H1 (cell line): ENCODE data around the gene RRP9. TPM values are rescaled to one million over a fixed set of nuclear protein-coding genes. Genes with fewer than 3 reads are reported as not detected.

ENCODE experiments used
- E2F6 ChIP-seq: IDR thresholded peaks from 2 replicates; pipeline ENCODE4 v1.6.1; 2012; ENCODE audit warnings: inconsistent platforms
- TCF12 ChIP-seq: IDR thresholded peaks from 2 replicates; pipeline ENCODE4 v1.6.1; 2011; ENCODE audit warnings: low read depth, mild to moderate bottlenecking, low read length
- ZNF274 ChIP-seq: IDR thresholded peaks from 2 replicates; pipeline ENCODE4 v1.7.0; 2012; ENCODE audit warnings: low read length, borderline replicate concordance; ENCODE audit errors: extremely low read depth
- polyA plus RNA-seq, 7 experiments: library from polyadenylated mRNA; depleted of rRNA in 3 of 7; stranded (reverse) in 5 of 7; unstranded in 2 of 7; fragments of >200 nt in 5 of 7; fragments of 200-250 nt in 2 of 7; gene quantifications; 1 replicate in 5 of 7; 2 replicates in 1 of 7; 4 replicates in 1 of 7; pipeline versions ENCODE4 v1.2.1 to v1.2.3, GENCODE V29; 2011 to 2013; ENCODE audit warnings: missing spikeins in 2 of 7, mixed read lengths in 2 of 7
- total RNA-seq: library from RNA; stranded (reverse); fragmentation: NEBNext Ultra II Directional; extraction: Animal tissue kit (Norgen Biotek cat#: 25700); gene quantifications from 2 replicates; pipeline ENCODE4 v1.2.1, GENCODE V29; 2021

RRP9 gene
- total and polyA plus RNA-seq, 2 of the 8 experiments (the other 6 are each of a cell fraction or from before 2014, with no cell fraction given) = 55.6 to 68.9 TPM

- no peak for TF ChIP-seq TCF12
- TF ChIP-seq E2F6 = no peak; the same call in 1 of the 2 replicates
- TF ChIP-seq ZNF274 = no peak
Measured at GRCh38 chr3:51941463-51941797, 274 bp downstream of the RRP9 start (continued).
